Keratinocyte (primary cell): ENCODE results near the gene GNAL. TPM values are rescaled to one million over a fixed set of nuclear protein-coding genes. Genes with fewer than 3 reads are reported as not detected.
A peak's percentile ranks its signal among the peaks of the same experiment; 100 is the strongest.

ENCODE experiments used
- DNase-seq: peaks from one replicate; pipeline ENCODE4 v3.0.0-alpha.2; 2011; ENCODE audit warnings: low read depth, missing footprints, low spot score
- FAIRE-seq: peaks from 2 replicates; lab custom pipeline; 2011; peaks lifted over from hg19 to GRCh38; lab: Jason Lieb, UNC
- H2AFZ ChIP-seq: 2 replicates; pipeline ENCODE4 v1.6.0; 2012; ENCODE audit warnings: low read length, control low read depth, inconsistent platforms; ENCODE audit not compliant: control insufficient read depth
- H3K27ac ChIP-seq: 2 replicates; pipeline ENCODE4 v1.5.1; 2011; ENCODE audit warnings: low read length; ENCODE audit not compliant: control insufficient read depth, insufficient read depth
- H3K27me3 ChIP-seq: 3 replicates; pipeline ENCODE4 v1.6.0; 2011; ENCODE audit warnings: low read length; ENCODE audit not compliant: control insufficient read depth, insufficient read depth; ENCODE audit errors: extremely low read depth
- H3K36me3 ChIP-seq, 2 experiments: 2 replicates in 1 of 2; 3 replicates in 1 of 2; pipeline ENCODE4 v1.5.1; 2011; ENCODE audit warnings: low read length in 2 of 2, mild to moderate bottlenecking in 1 of 2; ENCODE audit not compliant: control insufficient read depth in 2 of 2, insufficient read depth in 2 of 2; ENCODE audit errors: extremely low read depth in 1 of 2
- H3K4me1 ChIP-seq: 3 replicates; pipeline ENCODE4 v1.5.1; 2011; ENCODE audit warnings: low read length; ENCODE audit not compliant: control insufficient read depth, insufficient read depth; ENCODE audit errors: extremely low read depth
- H3K4me2 ChIP-seq: 3 replicates; pipeline ENCODE4 v1.6.0; 2011; ENCODE audit warnings: low read depth, low read length; ENCODE audit not compliant: control insufficient read depth, insufficient read depth; ENCODE audit errors: extremely low read depth
- H3K4me3 ChIP-seq, 3 experiments: fragments of 200-600 bp in 1 of 3; sonication (generic) in 1 of 3; 2 replicates in 2 of 3; 3 replicates in 1 of 3; pipeline ENCODE4 v1.5.1; 2011 to 2016; ENCODE audit warnings: low read length in 3 of 3, mild to moderate bottlenecking in 3 of 3, control low read depth in 2 of 3, inconsistent platforms in 1 of 3, low read depth in 1 of 3, mixed read lengths in 1 of 3, mixed run types in 1 of 3, moderate library complexity in 1 of 3; ENCODE audit not compliant: control insufficient read depth in 2 of 3, insufficient read depth in 2 of 3; ENCODE audit errors: extremely low read depth in 1 of 3
- H3K79me2 ChIP-seq: 2 replicates; pipeline ENCODE4 v1.6.0; 2012; ENCODE audit warnings: low read length; ENCODE audit not compliant: control insufficient read depth, insufficient read depth
- H3K9ac ChIP-seq: 3 replicates; pipeline ENCODE4 v1.6.0; 2011; ENCODE audit warnings: low read length; ENCODE audit not compliant: control insufficient read depth, insufficient read depth; ENCODE audit errors: extremely low read depth
- H3K9me1 ChIP-seq: 3 replicates; pipeline ENCODE4 v1.6.0; 2011; ENCODE audit warnings: low read length; ENCODE audit not compliant: control insufficient read depth, insufficient read depth; ENCODE audit errors: extremely low read depth
- H3K9me3 ChIP-seq: 2 replicates; pipeline ENCODE4 v1.5.1; 2012; ENCODE audit warnings: low read depth, low read length; ENCODE audit not compliant: control insufficient read depth
- H4K20me1 ChIP-seq: 3 replicates; pipeline ENCODE4 v1.6.0; 2011; ENCODE audit warnings: low read length; ENCODE audit not compliant: control insufficient read depth, insufficient read depth; ENCODE audit errors: extremely low read depth
- EZH2 ChIP-seq: IDR thresholded peaks from one replicate; pipeline ENCODE4 v1.6.1; 2012; ENCODE audit warnings: inconsistent platforms, mild to moderate bottlenecking, low read length, moderate library complexity
- dilution Hi-C: fragments of 300-500 bp; cut with MboI; formaldehyde crosslinking; loops from one replicate; pipeline ENCODE4 v1.7.0; 2020; ENCODE audit warnings: low sequenced_read_pairs; ENCODE audit not compliant: extremely low pct_ligation_motif_present
- polyA plus RNA-seq, 5 experiments: library from polyadenylated mRNA; depleted of rRNA in 3 of 5; stranded (reverse) in 3 of 5; stranded (forward) in 1 of 5; unstranded in 1 of 5; fragments of >200 nt; gene quantifications; 1 replicate in 1 of 5; 2 replicates in 3 of 5; 3 replicates in 1 of 5; pipeline versions ENCODE4 v1.2.1 to v1.2.3, GENCODE V29; 2011 to 2012; ENCODE audit warnings: missing spikeins in 2 of 5, low read depth in 1 of 5, low replicate concordance in 1 of 5
- TF ChIP-seq, protein P1 (sequence below), 3 experiments: IDR thresholded peaks in 1 of 3; conservative IDR thresholded peaks in 1 of 3; optimal IDR thresholded peaks in 1 of 3; 2 replicates in 2 of 3; 3 replicates in 1 of 3; pipeline versions ENCODE3 to v1.5.1; 2011; ENCODE audit warnings: low read length in 3 of 3, mild to moderate bottlenecking in 3 of 3, moderate library complexity in 2 of 3, control low read depth in 1 of 3, inconsistent platforms in 1 of 3; ENCODE audit not compliant: insufficient read depth in 2 of 3; ENCODE audit errors: extremely low read depth in 1 of 3

The GNAL gene
- polyA plus RNA-seq, 1 donor (not counting 4 experiments of a cell fraction or from before 2014, with no cell fraction given): 30.0 TPM

DNA sequence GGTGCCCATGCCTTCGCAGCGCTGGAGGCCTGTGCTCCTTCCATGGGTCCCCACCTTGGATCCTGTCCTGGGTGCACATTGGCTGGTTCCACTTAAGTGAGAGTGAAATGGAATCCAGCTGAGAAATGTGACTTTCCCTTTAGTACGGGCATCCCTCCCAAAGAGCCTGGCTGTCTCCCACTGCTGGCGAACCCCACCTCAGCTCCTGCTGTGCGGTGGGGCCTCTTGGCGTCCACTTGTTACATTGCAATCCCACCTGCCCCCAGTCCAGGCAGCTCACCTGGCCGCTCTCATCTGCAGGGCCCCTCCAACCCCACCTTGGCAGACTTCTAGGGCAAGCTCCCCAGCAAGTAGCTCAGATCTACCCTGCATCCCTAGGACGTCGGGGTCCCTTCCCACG is 35.5 kb upstream of the GNAL start:
- no peaks in the 10 kb centered on the region for H4K20me1 ChIP-seq
- H3K4me3 ChIP-seq: no peak overlapping the region
- DNase-seq (no peak), FAIRE-seq (no peak)
- H3K36me3 ChIP-seq: no peaks in the 10 kb centered on the region
- no peak overlapping the region for H3K9ac ChIP-seq
- H3K27me3 ChIP-seq: no peaks in the 10 kb centered on the region
- H3K4me1 ChIP-seq: peaks cover 19% of the 10 kb centered on the region
- H3K9me3 ChIP-seq: no peaks in the 10 kb centered on the region
- no peak overlapping the region for H3K27ac ChIP-seq
- dilution Hi-C loops: no loop called here
- TF ChIP-seq EZH2: no peak
- TF ChIP-seq, protein P1, sequence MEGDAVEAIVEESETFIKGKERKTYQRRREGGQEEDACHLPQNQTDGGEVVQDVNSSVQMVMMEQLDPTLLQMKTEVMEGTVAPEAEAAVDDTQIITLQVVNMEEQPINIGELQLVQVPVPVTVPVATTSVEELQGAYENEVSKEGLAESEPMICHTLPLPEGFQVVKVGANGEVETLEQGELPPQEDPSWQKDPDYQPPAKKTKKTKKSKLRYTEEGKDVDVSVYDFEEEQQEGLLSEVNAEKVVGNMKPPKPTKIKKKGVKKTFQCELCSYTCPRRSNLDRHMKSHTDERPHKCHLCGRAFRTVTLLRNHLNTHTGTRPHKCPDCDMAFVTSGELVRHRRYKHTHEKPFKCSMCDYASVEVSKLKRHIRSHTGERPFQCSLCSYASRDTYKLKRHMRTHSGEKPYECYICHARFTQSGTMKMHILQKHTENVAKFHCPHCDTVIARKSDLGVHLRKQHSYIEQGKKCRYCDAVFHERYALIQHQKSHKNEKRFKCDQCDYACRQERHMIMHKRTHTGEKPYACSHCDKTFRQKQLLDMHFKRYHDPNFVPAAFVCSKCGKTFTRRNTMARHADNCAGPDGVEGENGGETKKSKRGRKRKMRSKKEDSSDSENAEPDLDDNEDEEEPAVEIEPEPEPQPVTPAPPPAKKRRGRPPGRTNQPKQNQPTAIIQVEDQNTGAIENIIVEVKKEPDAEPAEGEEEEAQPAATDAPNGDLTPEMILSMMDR (optimal IDR thresholded peaks at IDR 0.05 in 1 of 3, IDR thresholded peaks at IDR 0.05 in 1 of 3, conservative IDR thresholded peaks at IDR 0.05 in 1 of 3; ENCODE audit: extremely low read depth in 1 of 3, insufficient read depth in 2 of 3, low read length in 3 of 3): no peak
- no peaks in the 10 kb centered on the region for H3K9me1 ChIP-seq
- no peak overlapping the region for H2AFZ ChIP-seq
- H3K79me2 ChIP-seq: no peaks in the 10 kb centered on the region
- no peak overlapping the region for H3K4me2 ChIP-seq

DNA sequence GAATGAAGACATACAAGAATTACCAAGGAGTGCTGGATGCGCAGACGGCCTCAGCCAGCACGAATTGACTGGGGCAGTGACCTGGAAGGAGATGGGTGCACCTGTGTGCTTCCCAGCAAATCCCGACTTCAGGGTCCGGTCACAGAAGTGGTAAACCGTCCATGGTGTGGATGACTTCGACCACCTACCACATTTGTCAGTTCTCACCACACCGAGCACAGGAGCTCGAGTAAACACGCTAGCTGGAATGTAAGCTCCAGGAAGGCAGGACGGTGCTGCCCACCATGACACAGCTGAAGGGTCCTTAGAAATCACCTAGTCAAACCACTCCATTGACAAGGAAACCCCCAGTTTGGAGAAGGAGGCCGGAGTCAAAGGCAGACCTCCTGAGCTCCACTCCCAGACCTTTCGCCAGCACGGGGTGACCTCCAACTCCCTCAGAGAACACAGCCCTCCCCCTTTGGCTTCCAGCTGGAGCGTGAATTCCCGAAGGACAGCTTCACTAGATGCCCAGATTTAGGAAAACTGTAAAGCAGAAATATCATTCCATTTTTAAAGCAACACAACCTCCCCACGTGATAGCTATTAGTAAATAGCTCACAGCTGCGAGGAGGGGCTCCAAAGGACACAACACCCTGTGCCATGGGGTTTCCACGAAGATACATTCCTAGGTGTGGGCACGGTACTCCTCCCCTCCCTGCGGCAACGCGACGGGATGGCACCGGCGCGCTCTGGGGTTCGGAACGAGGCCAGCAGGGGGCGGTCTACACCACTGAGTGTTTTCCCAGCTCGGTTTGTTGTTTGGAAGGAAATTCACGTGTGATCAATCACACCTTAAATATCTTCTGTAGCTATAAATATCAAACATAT is 34.1 kb upstream of the GNAL start:
- dilution Hi-C loops: no loop called here
- H4K20me1 ChIP-seq: no peaks in the 10 kb centered on the region
- peak overlapping the region in 2 of 3 experiments; percentile 9 to 11 for H3K4me3 ChIP-seq
- H3K4me1 ChIP-seq: peaks cover 30% of the 10 kb centered on the region
- no peaks in the 10 kb centered on the region for H3K36me3 ChIP-seq
- peak overlapping the region; percentile 68 for H3K4me2 ChIP-seq
- no peaks in the 10 kb centered on the region for H3K9me3 ChIP-seq
- no peaks in the 10 kb centered on the region for H3K27me3 ChIP-seq
- H2AFZ ChIP-seq: peak overlapping the region; percentile 8
- DNase-seq (no peak), FAIRE-seq (peak; percentile 79)
- TF ChIP-seq, protein P1 (optimal IDR thresholded peaks at IDR 0.05 in 1 of 3, IDR thresholded peaks at IDR 0.05 in 1 of 3, conservative IDR thresholded peaks at IDR 0.05 in 1 of 3; ENCODE audit: extremely low read depth in 1 of 3, insufficient read depth in 2 of 3, low read length in 3 of 3): peak; percentile 89 to 99 (median 94)
- no peak for TF ChIP-seq EZH2
- H3K79me2 ChIP-seq: no peaks in the 10 kb centered on the region
- no peak overlapping the region for H3K9ac ChIP-seq
- no peak overlapping the region for H3K27ac ChIP-seq
- H3K9me1 ChIP-seq: no peaks in the 10 kb centered on the region
